SK-N-SH treated with all-trans-retinoic acid at 6 μM for 48 hours (cell line): ENCODE results near the gene ZNF19.

Source experiments
- ATAC-seq: fragments of 200-7000 bp; cut with Tn5 transposase; 3 replicates; pipeline ENCODE4 v1.9.1; 2020; ENCODE audit warnings: mild to moderate bottlenecking, moderate library complexity
- ARNTL ChIP-seq: fragments of 450-650 bp; formaldehyde crosslinking; IDR thresholded peaks from 2 replicates; pipeline ENCODE4 v1.5.0; 2020; ENCODE audit warnings: low read depth, mild to moderate bottlenecking, moderate library complexity, borderline replicate concordance
- BACH2 ChIP-seq: fragments of 250-450 bp; sonication (Bioruptor Pico); IDR thresholded peaks from 2 replicates; pipeline ENCODE4 v1.9.0; 2021; ENCODE audit warnings: mild to moderate bottlenecking, borderline replicate concordance
- CREB5 ChIP-seq: fragments of 250-450 bp; sonication (Bioruptor Pico); IDR thresholded peaks from 2 replicates; pipeline ENCODE4 v1.5.1; 2020; ENCODE audit warnings: low read depth, mild to moderate bottlenecking, moderate library complexity
- CSDC2 ChIP-seq: fragments of 250-450 bp; sonication (Bioruptor Pico); IDR thresholded peaks from 2 replicates; pipeline ENCODE4 v1.5.0; 2020; ENCODE audit warnings: mild to moderate bottlenecking, moderate library complexity
- GLIS3 ChIP-seq: fragments of 250-450 bp; sonication (Bioruptor Pico); IDR thresholded peaks from 2 replicates; pipeline ENCODE4 v1.5.0; 2020; ENCODE audit warnings: mild to moderate bottlenecking, moderate library complexity
- ISL1 ChIP-seq: fragments of 250-450 bp; sonication (Bioruptor Pico); IDR thresholded peaks from 2 replicates; pipeline ENCODE4 v2.1.2; 2022; ENCODE audit warnings: mild to moderate bottlenecking, moderate library complexity
- OSR1 ChIP-seq: fragments of 250-450 bp; sonication (Bioruptor Pico); IDR thresholded peaks from 2 replicates; pipeline ENCODE4 v1.8.0; 2022; ENCODE audit warnings: moderate library complexity, mild to moderate bottlenecking, inconsistent platforms
- POU6F1 ChIP-seq: fragments of 250-450 bp; sonication (Bioruptor Pico); IDR thresholded peaks from 2 replicates; pipeline ENCODE4 v1.8.0; 2021; ENCODE audit warnings: low read depth, mild to moderate bottlenecking, moderate library complexity, borderline replicate concordance
- PPARA ChIP-seq: fragments of 250-450 bp; sonication (Bioruptor Pico); IDR thresholded peaks from 2 replicates; pipeline ENCODE4 v1.5.0; 2020; ENCODE audit warnings: mild to moderate bottlenecking, borderline replicate concordance
- RARB ChIP-seq: fragments of 250-450 bp; sonication (Bioruptor Pico); IDR thresholded peaks from 2 replicates; pipeline ENCODE4 v1.8.0; 2021; ENCODE audit warnings: mild to moderate bottlenecking, moderate library complexity
- SNAI2 ChIP-seq: fragments of 250-450 bp; sonication (Bioruptor Pico); IDR thresholded peaks from 2 replicates; pipeline ENCODE4 v1.5.0; 2020; ENCODE audit warnings: mild to moderate bottlenecking, moderate library complexity
- TCF4 ChIP-seq: fragments of 250-450 bp; sonication (Bioruptor Pico); IDR thresholded peaks from 2 replicates; pipeline ENCODE4 v1.8.0; 2021; ENCODE audit warnings: mild to moderate bottlenecking, moderate library complexity, borderline replicate concordance
- TOX ChIP-seq: fragments of 250-450 bp; sonication (Bioruptor Pico); IDR thresholded peaks from 2 replicates; pipeline ENCODE4 v1.8.0; 2021; ENCODE audit warnings: mild to moderate bottlenecking, moderate library complexity, borderline replicate concordance
- TSHZ2 ChIP-seq: fragments of 250-450 bp; sonication (Bioruptor Pico); IDR thresholded peaks from 2 replicates; pipeline ENCODE4 v1.5.0; 2020; ENCODE audit warnings: mild to moderate bottlenecking, moderate library complexity
- ZC3H10 ChIP-seq: fragments of 250-450 bp; sonication (Bioruptor Pico); IDR thresholded peaks from 2 replicates; pipeline ENCODE4 v1.5.1; 2021; ENCODE audit warnings: mild to moderate bottlenecking, moderate library complexity
- ZFP3 ChIP-seq: fragments of 250-450 bp; sonication (Bioruptor Pico); IDR thresholded peaks from 2 replicates; pipeline ENCODE4 v1.5.0; 2020; ENCODE audit warnings: mild to moderate bottlenecking, moderate library complexity
- ZFP30 ChIP-seq: fragments of 450-650 bp; formaldehyde crosslinking; IDR thresholded peaks from 2 replicates; pipeline ENCODE4 v1.5.0; 2022; ENCODE audit warnings: mild to moderate bottlenecking, moderate library complexity
- ZNF565 ChIP-seq: fragments of 450-650 bp; formaldehyde crosslinking; conservative IDR thresholded peaks from 2 replicates; pipeline ENCODE4 v1.5.0; 2020; ENCODE audit warnings: low read depth, mild to moderate bottlenecking, moderate library complexity
- ZNF70 ChIP-seq: fragments of 450-650 bp; formaldehyde crosslinking; IDR thresholded peaks from 2 replicates; pipeline ENCODE4 v1.5.0; 2020; ENCODE audit warnings: mild to moderate bottlenecking, moderate library complexity
- ZNF8 ChIP-seq: fragments of 450-650 bp; formaldehyde crosslinking; IDR thresholded peaks from 2 replicates; pipeline ENCODE4 v1.5.0; 2020; ENCODE audit warnings: mild to moderate bottlenecking, moderate library complexity
- TF ChIP-seq, protein P1 (sequence below): fragments of 250-450 bp; sonication (Bioruptor Pico); IDR thresholded peaks from 2 replicates; pipeline ENCODE4 v1.8.0; 2020; ENCODE audit warnings: mild to moderate bottlenecking, moderate library complexity, borderline replicate concordance
- TF ChIP-seq, protein P2 (sequence below): fragments of 250-450 bp; sonication (Bioruptor Pico); IDR thresholded peaks from 2 replicates; pipeline ENCODE4 v1.5.1; 2021; ENCODE audit warnings: mild to moderate bottlenecking, moderate library complexity

The ZNF19 gene

DNA sequence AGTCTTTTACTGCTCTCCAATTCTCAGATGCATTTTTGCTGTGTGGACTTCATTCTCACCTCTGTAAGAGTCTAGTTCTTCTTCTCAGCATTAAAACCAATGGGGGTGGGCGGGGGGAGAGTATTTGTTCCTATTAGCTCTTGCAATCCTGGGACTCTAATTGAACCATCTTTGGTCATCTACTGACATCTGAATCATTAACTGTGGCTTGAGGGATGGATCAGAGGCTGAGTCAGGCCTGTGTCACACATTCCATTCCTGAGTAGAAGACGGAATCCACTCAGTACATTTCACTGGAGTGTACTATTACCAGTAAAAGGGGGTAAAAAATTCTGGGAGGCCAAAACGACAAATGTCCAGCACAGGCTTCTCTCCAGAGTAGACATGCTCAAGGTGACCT lies 14.3 kb downstream of the ZNF19 start:
- ATAC-seq: peak; percentile 91
- TF ChIP-seq TOX (no peak; the same call in 1 of the 2 replicates), ZNF8 (CRISPR knock-in tag) (no peak), RARB (CRISPR knock-in tag) (no peak)

DNA sequence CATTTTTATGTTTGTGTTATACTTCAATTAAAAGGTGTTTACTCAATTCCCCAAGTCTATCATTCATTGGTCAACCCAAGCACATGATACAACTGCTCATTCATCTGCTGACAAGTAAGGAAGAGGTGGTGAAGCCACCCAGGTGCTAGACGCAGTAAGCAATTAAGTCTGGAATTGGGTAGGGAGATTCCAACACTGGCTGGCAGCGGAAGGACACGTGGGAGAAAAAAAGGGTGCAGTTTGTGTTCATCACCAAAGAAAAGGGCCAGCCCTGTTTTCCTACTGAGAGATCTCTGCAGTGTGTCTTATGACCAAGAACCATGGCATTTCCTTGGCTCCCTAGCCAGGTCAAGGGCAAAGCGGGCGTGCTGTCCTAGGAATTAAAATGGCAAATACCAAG lies 15.2 kb downstream of the ZNF19 start:
- no peak for ATAC-seq
- no peak for TF ChIP-seq ISL1 (CRISPR knock-in tag)
- TF ChIP-seq ZNF8 (CRISPR knock-in tag): no peak
- no peak for TF ChIP-seq ZC3H10 (CRISPR knock-in tag)
- no peak for TF ChIP-seq GLIS3 (CRISPR knock-in tag)
- TF ChIP-seq TSHZ2: no peak
- no peak for TF ChIP-seq ZFP3 (CRISPR knock-in tag)
- no peak for TF ChIP-seq ZNF565 (CRISPR knock-in tag)
- no peak for TF ChIP-seq BACH2
- TF ChIP-seq ARNTL: no peak
- TF ChIP-seq SNAI2 (CRISPR knock-in tag): no peak
- no peak for TF ChIP-seq POU6F1 (CRISPR knock-in tag)
- no peak for TF ChIP-seq ZFP30 (CRISPR knock-in tag)
- TF ChIP-seq, protein P1, sequence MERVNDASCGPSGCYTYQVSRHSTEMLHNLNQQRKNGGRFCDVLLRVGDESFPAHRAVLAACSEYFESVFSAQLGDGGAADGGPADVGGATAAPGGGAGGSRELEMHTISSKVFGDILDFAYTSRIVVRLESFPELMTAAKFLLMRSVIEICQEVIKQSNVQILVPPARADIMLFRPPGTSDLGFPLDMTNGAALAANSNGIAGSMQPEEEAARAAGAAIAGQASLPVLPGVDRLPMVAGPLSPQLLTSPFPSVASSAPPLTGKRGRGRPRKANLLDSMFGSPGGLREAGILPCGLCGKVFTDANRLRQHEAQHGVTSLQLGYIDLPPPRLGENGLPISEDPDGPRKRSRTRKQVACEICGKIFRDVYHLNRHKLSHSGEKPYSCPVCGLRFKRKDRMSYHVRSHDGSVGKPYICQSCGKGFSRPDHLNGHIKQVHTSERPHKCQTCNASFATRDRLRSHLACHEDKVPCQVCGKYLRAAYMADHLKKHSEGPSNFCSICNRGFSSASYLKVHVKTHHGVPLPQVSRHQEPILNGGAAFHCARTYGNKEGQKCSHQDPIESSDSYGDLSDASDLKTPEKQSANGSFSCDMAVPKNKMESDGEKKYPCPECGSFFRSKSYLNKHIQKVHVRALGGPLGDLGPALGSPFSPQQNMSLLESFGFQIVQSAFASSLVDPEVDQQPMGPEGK (CRISPR knock-in tag): no peak

- TF ChIP-seq ISL1 (CRISPR knock-in tag) (no peak), PPARA (CRISPR knock-in tag) (no peak), ZNF8 (CRISPR knock-in tag) (no peak), TOX (no peak), SNAI2 (CRISPR knock-in tag) (no peak), ZNF70 (CRISPR knock-in tag) (no peak), CSDC2 (no peak), OSR1 (no peak), ZNF565 (CRISPR knock-in tag) (no peak), CREB5 (CRISPR knock-in tag) (no peak), ZFP3 (CRISPR knock-in tag) (no peak), GLIS3 (CRISPR knock-in tag) (no peak), TCF4 (no peak), RARB (CRISPR knock-in tag) (no peak), BACH2 (no peak), ZFP30 (CRISPR knock-in tag) (no peak), ZC3H10 (CRISPR knock-in tag) (no peak)
- TF ChIP-seq, protein P1 (CRISPR knock-in tag): no peak
- TF ChIP-seq, protein P2, sequence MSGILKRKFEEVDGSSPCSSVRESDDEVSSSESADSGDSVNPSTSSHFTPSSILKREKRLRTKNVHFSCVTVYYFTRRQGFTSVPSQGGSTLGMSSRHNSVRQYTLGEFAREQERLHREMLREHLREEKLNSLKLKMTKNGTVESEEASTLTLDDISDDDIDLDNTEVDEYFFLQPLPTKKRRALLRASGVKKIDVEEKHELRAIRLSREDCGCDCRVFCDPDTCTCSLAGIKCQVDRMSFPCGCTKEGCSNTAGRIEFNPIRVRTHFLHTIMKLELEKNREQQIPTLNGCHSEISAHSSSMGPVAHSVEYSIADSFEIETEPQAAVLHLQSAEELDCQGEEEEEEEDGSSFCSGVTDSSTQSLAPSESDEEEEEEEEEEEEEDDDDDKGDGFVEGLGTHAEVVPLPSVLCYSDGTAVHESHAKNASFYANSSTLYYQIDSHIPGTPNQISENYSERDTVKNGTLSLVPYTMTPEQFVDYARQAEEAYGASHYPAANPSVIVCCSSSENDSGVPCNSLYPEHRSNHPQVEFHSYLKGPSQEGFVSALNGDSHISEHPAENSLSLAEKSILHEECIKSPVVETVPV: no peak
- ATAC-seq: no peak
These were observed 16.2 kb downstream of the ZNF19 start for GRCh38 chr16:71472931-71473330.
